PC-9 (cell line): Measurements from ENCODE around the gene RAD51AP2. TPM values are rescaled to one million over a fixed set of nuclear protein-coding genes. Genes with fewer than 3 reads are reported as not detected.

ENCODE experiments used
- BruUV-seq: library from RNA; stranded (reverse); fragments of 400-500 nt; replicated peaks from 2 replicates; lab custom pipeline; 2021; lab: Mats Ljungman, UMichigan
- CTCF ChIA-PET: fragments of 300-600 bp; sonication (Branson Sonifier 250); formaldehyde crosslinking; loops from one replicate; lab custom pipeline; 2022; ENCODE audit warnings: antibody characterized with exemption; lab: Charles Lee
- POLR2A ChIA-PET: fragments of 300-600 bp; sonication (Branson Sonifier 250); formaldehyde crosslinking; loops from one replicate; lab custom pipeline; 2022; ENCODE audit warnings: antibody characterized with exemption; ENCODE audit not compliant: unreplicated experiment; lab: Charles Lee
- DNase-seq, 2 experiments: peaks; one replicate each; pipeline versions ENCODE4 v3.0.0 to v3.0.0-alpha.2; 2015 to 2022; ENCODE audit warnings: mixed read lengths in 1 of 2
- H2AFZ ChIP-seq: fragments of 200-600 bp; sonication (generic); 2 replicates; pipeline ENCODE4 v1.8.1; 2017; ENCODE audit warnings: antibody characterized with exemption
- H3F3A ChIP-seq: fragments of 200-600 bp; sonication (generic); 2 replicates; pipeline ENCODE4 v1.8.1; 2017; ENCODE audit warnings: antibody characterized with exemption, mild to moderate bottlenecking, low read depth; ENCODE audit not compliant: insufficient read depth
- H3K27ac ChIP-seq: fragments of 200-600 bp; sonication (generic); 2 replicates; pipeline ENCODE4 v1.6.1; 2016; ENCODE audit warnings: mixed run types
- H3K27me3 ChIP-seq: fragments of 200-600 bp; sonication (generic); 2 replicates; pipeline ENCODE4 v1.6.1; 2016; ENCODE audit warnings: low read depth, mixed run types; ENCODE audit not compliant: insufficient read depth
- H3K36me3 ChIP-seq: fragments of 200-600 bp; sonication (generic); 2 replicates; pipeline ENCODE4 v1.6.1; 2016; ENCODE audit warnings: low read depth, mixed run types
- H3K4me1 ChIP-seq: fragments of 200-600 bp; sonication (generic); replicated peaks from 2 replicates; pipeline ENCODE4 v1.6.1; 2016; ENCODE audit warnings: mixed run types; ENCODE audit not compliant: insufficient read depth
- H3K4me2 ChIP-seq: fragments of 200-600 bp; sonication (generic); 2 replicates; pipeline ENCODE4 v1.6.1; 2017; ENCODE audit warnings: mixed run types
- H3K4me3 ChIP-seq: fragments of 200-600 bp; sonication (generic); 2 replicates; pipeline ENCODE4 v1.6.1; 2016; ENCODE audit warnings: mixed run types
- H3K79me2 ChIP-seq: fragments of 200-600 bp; sonication (generic); 2 replicates; pipeline ENCODE4 v1.6.1; 2017; ENCODE audit warnings: low read depth, mixed run types
- H3K9me2 ChIP-seq: fragments of 200-600 bp; sonication (generic); 2 replicates; pipeline ENCODE4 v1.8.1; 2017; ENCODE audit warnings: mild to moderate bottlenecking; ENCODE audit not compliant: insufficient read depth
- H3K9me3 ChIP-seq: fragments of 200-600 bp; sonication (generic); 2 replicates; pipeline ENCODE4 v1.8.1; 2016; ENCODE audit warnings: low read depth; ENCODE audit not compliant: insufficient read depth
- H4K20me1 ChIP-seq: fragments of 200-600 bp; sonication (generic); 2 replicates; pipeline ENCODE4 v1.8.1; 2017; ENCODE audit not compliant: insufficient read depth
- CTCF ChIP-seq: fragments of 200-600 bp; sonication (generic); conservative IDR thresholded peaks from 2 replicates; pipeline ENCODE4 v1.6.1; 2017; ENCODE audit warnings: mixed run types, antibody characterized with exemption, mild to moderate bottlenecking, moderate library complexity
- EZH2 ChIP-seq: fragments of 200-600 bp; sonication (generic); IDR thresholded peaks from 2 replicates; pipeline ENCODE4 v1.8.0; 2017; ENCODE audit warnings: antibody characterized with exemption, low read depth
- intact Hi-C: fragments of 100-400 bp; cut with micrococcal nuclease; formaldehyde crosslinking; loops from one replicate; pipeline ENCODE4 v1.10.0; 2022; ENCODE audit not compliant: unreplicated experiment
- total RNA-seq: library from RNA; stranded (reverse); gene quantifications from 2 replicates; pipeline ENCODE4 v1.2.3, GENCODE V29; 2021

Gene RAD51AP2
- total RNA-seq, 1 experiment from 2014 or later = not detected

- Histone ChIP-seq H3K4me1 (peaks cover 10% of the 10 kb centered on the region; the same call in 1 of the 2 replicates), H3K4me3 (no peak overlapping the region), H3K36me3 (no peaks in the 10 kb centered on the region), H4K20me1 (no peaks in the 10 kb centered on the region), H3K79me2 (no peaks in the 10 kb centered on the region), H2AFZ (no peak overlapping the region), H3K9me2 (no peaks in the 10 kb centered on the region), H3K9me3 (no peaks in the 10 kb centered on the region), H3K27ac (no peak overlapping the region), H3K4me2 (no peak overlapping the region), H3F3A (no peaks in the 10 kb centered on the region), H3K27me3 (no peaks in the 10 kb centered on the region)
- ChIA-PET POLR2A (no interaction called here), CTCF (no interaction called here)
- no peak for TF ChIP-seq EZH2
- TF ChIP-seq CTCF = no peak
- intact Hi-C loops = no loop called here
- no TSS peak for BruUV-seq
- DNase-seq = no peak
These were observed 27.7 kb upstream of the RAD51AP2 start for GRCh38 chr2:17545680-17546613.

GRCh38 chr2:17544256-17544655 is 26.0 kb upstream of the RAD51AP2 start:
- Histone ChIP-seq H3F3A (peaks cover 7% of the 10 kb centered on the region; the same call in 1 of the 2 replicates), H3K4me1 (peaks cover 14% of the 10 kb centered on the region; the same call in 1 of the 2 replicates), H3K79me2 (no peaks in the 10 kb centered on the region), H3K9me2 (no peaks in the 10 kb centered on the region), H4K20me1 (no peaks in the 10 kb centered on the region), H2AFZ (no peak overlapping the region), H3K9me3 (no peaks in the 10 kb centered on the region), H3K27ac (no peak overlapping the region), H3K4me3 (no peak overlapping the region), H3K36me3 (no peaks in the 10 kb centered on the region), H3K27me3 (no peaks in the 10 kb centered on the region), H3K4me2 (no peak overlapping the region)
- ChIA-PET CTCF (no interaction called here), POLR2A (interaction anchor here (0.6 kb wide), 1 partner anchor 128 kb away, joined by 7 read pairs; no protein-coding TSS in a partner anchor)
- no peak for TF ChIP-seq EZH2
- no peak for TF ChIP-seq CTCF
- no peak for DNase-seq
- intact Hi-C loops = no loop called here
- BruUV-seq = no TSS peak

- Histone ChIP-seq H3F3A (peaks cover 9% of the 10 kb centered on the region; the same call in 1 of the 2 replicates), H3K9me3 (no peaks in the 10 kb centered on the region), H3K4me2 (no peak overlapping the region), H3K27ac (no peak overlapping the region), H3K4me3 (no peak overlapping the region), H2AFZ (no peak overlapping the region), H3K36me3 (no peaks in the 10 kb centered on the region), H3K79me2 (no peaks in the 10 kb centered on the region), H4K20me1 (no peaks in the 10 kb centered on the region), H3K27me3 (no peaks in the 10 kb centered on the region), H3K4me1 (peaks cover 16% of the 10 kb centered on the region; the same call in 1 of the 2 replicates), H3K9me2 (no peaks in the 10 kb centered on the region)
- ChIA-PET POLR2A (interaction anchor here (0.6 kb wide), 1 partner anchor 128 kb away, joined by 7 read pairs; no protein-coding TSS in a partner anchor), CTCF (no interaction called here)
- BruUV-seq = no TSS peak
- no peak for DNase-seq
- intact Hi-C loops = no loop called here
- TF ChIP-seq EZH2 = no peak
- TF ChIP-seq CTCF = no peak
These were observed 25.6 kb upstream of the RAD51AP2 start for GRCh38 chr2:17543848-17544247.
